ENCODE results near the gene RTP2.

The RTP2 gene

GRCh38 chr3:187702507-187703033 is at the start of gene RTP2:
RTP2 (minus strand) TSS chr3:187702557; CDS start chr3:187702128, 429 bp downstream.
- no peak for DNase-seq

- DNase-seq, result peak in 1 of 51 donors; percentile 16
Observed at GRCh38 chr3:187750513-187751123, 48.3 kb upstream of the RTP2 start.

- peak in 18 of 51 donors; percentile 6 to 58 (median 28) for DNase-seq
Observed at GRCh38 chr3:187750006-187750512, 47.7 kb upstream of the RTP2 start.

- DNase-seq, result peak; percentile 18 to 97 (median 80)
Observed at GRCh38 chr3:187748050-187748481, 45.7 kb upstream of the RTP2 start.

- DNase-seq, result peak in 1 of 51 donors; percentile 47
Observed at GRCh38 chr3:187747506-187747905, 45.1 kb upstream of the RTP2 start.

- DNase-seq, result peak in 15 of 51 donors; percentile 10 to 84 (median 21)
Observed at GRCh38 chr3:187746442-187747281, 44.3 kb upstream of the RTP2 start.

GRCh38 chr3:187746059-187746441 is 43.7 kb upstream of the RTP2 start:
- peak in 1 of 51 donors; percentile 68 for DNase-seq

- peak; percentile 60 to 99 (median 86) for DNase-seq
Observed at GRCh38 chr3:187745201-187746058, 43.1 kb upstream of the RTP2 start, which contains the start of gene BCL6. BCL6 (minus strand) TSS chr3:187745468; CDS start chr3:187733693, 11,775 bp downstream.

GRCh38 chr3:187744169-187745151 is 42.1 kb upstream of the RTP2 start:
- peak in 33 of 51 donors; percentile 11 to 78 (median 40) for DNase-seq

GRCh38 chr3:187743195-187744141 is 41.1 kb upstream of the RTP2 start:
- peak in 41 of 51 donors; percentile 10 to 78 (median 39) for DNase-seq

- peak in 3 of 51 donors; percentile 5 to 78 (median 70) for DNase-seq
Observed at GRCh38 chr3:187742351-187743171, 40.2 kb upstream of the RTP2 start.

- DNase-seq, result peak in 40 of 51 donors; percentile 18 to 83 (median 40)
Observed at GRCh38 chr3:187741403-187742350, 39.3 kb upstream of the RTP2 start.

GRCh38 chr3:187740421-187741399 is 38.4 kb upstream of the RTP2 start:
- peak in 49 of 51 donors; percentile 18 to 83 (median 56) for DNase-seq

GRCh38 chr3:187739561-187740332 is 37.4 kb upstream of the RTP2 start:
- peak in 50 of 51 donors; percentile 33 to 91 (median 66) for DNase-seq
